GM19467 (cell line): ENCODE results near the gene ROR1.

ENCODE experiments used
- ATAC-seq: cut with Tn5 transposase; IDR thresholded peaks from one replicate; pipeline ENCODE4 v1.9.1; 2021; ENCODE audit warnings: mild to moderate bottlenecking, moderate library complexity; ENCODE audit not compliant: unreplicated experiment

ROR1 gene

GRCh38 chr1:63958556-63958955 lies 184.7 kb downstream of the ROR1 start:
- no peak for ATAC-seq

GRCh38 chr1:63960326-63960725 lies 186.5 kb downstream of the ROR1 start:
- no peak for ATAC-seq

- no peak for ATAC-seq
These were observed 192.2 kb downstream of the ROR1 start for GRCh38 chr1:63966016-63966415.

- no peak for ATAC-seq
These were observed 194.1 kb downstream of the ROR1 start for GRCh38 chr1:63967901-63968300.

- ATAC-seq = no peak
These were observed 195.0 kb downstream of the ROR1 start for GRCh38 chr1:63968663-63969440.

GRCh38 chr1:63969441-63969901 lies 195.7 kb downstream of the ROR1 start:
- ATAC-seq = no peak

- ATAC-seq = no peak
These were observed 197.7 kb downstream of the ROR1 start for GRCh38 chr1:63971557-63971956.

- no peak for ATAC-seq
These were observed 199.2 kb downstream of the ROR1 start for GRCh38 chr1:63973005-63973419.

- no peak for ATAC-seq
These were observed 201.1 kb downstream of the ROR1 start for GRCh38 chr1:63974966-63975365.

GRCh38 chr1:63975481-63975880 lies 201.7 kb downstream of the ROR1 start:
- no peak for ATAC-seq

GRCh38 chr1:63976006-63976405 lies 202.2 kb downstream of the ROR1 start:
- ATAC-seq = no peak

- ATAC-seq = no peak
These were observed 203.6 kb downstream of the ROR1 start for GRCh38 chr1:63977466-63977865.

- no peak for ATAC-seq
These were observed 207.1 kb downstream of the ROR1 start for GRCh38 chr1:63980740-63981407.

GRCh38 chr1:63981408-63981773 lies 207.6 kb downstream of the ROR1 start:
- no peak for ATAC-seq

- ATAC-seq = no peak
These were observed 208.4 kb downstream of the ROR1 start for GRCh38 chr1:63982201-63982600.

GRCh38 chr1:63983391-63984256 lies 209.8 kb downstream of the ROR1 start:
- ATAC-seq = no peak

GRCh38 chr1:63984257-63984929 lies 210.6 kb downstream of the ROR1 start:
- ATAC-seq = no peak

GRCh38 chr1:63984930-63985290 lies 211.1 kb downstream of the ROR1 start:
- no peak for ATAC-seq

GRCh38 chr1:63987014-63987627 lies 213.3 kb downstream of the ROR1 start:
- no peak for ATAC-seq

- ATAC-seq = no peak
These were observed 213.8 kb downstream of the ROR1 start for GRCh38 chr1:63987628-63988024.

- no peak for ATAC-seq
These were observed 215.1 kb downstream of the ROR1 start for GRCh38 chr1:63988941-63989340.
